ENCODE data around the gene XPC. TPM values are rescaled to one million over a fixed set of nuclear protein-coding genes. Genes with fewer than 3 reads are reported as not detected.

Gene XPC
- total RNA-seq, 3 donors from 2014 or later = 22.4 to 30.6 (median 26.9) TPM

DNA sequence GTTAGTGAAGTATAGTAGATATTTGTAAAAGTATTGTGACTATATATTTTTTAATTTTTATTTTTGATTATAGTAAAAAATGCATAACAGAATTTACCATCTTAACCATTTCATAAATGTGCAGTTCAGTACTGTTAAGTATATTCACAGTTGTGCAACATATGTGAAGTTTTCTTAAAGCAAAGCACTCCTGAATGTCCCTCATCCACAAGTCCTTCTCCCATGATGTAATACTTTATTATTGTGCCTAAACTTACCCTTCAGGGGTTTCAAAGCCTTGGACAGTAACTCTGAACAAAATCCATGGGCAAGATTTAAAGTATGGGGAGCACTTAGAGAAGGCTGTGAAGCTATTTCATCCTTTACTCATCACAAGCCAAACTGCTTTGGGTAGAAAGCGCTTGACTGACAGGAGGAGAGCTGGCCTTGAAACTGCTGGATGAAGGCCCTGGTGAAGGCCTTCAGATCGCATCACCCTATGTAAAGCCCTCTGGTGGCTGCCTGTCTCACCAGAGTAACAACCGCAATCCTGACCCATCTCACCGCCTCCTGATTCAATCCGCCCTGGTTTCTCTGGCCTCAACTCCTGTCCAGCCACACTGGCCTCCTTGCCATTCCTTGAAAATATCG is 28.3 kb upstream of the XPC start:
- intact Hi-C loops (cut with DNase I, micrococcal nuclease) = no loop called here
- no peaks in the 10 kb centered on the region for H3K9me3 ChIP-seq
- TF ChIP-seq, protein P1, sequence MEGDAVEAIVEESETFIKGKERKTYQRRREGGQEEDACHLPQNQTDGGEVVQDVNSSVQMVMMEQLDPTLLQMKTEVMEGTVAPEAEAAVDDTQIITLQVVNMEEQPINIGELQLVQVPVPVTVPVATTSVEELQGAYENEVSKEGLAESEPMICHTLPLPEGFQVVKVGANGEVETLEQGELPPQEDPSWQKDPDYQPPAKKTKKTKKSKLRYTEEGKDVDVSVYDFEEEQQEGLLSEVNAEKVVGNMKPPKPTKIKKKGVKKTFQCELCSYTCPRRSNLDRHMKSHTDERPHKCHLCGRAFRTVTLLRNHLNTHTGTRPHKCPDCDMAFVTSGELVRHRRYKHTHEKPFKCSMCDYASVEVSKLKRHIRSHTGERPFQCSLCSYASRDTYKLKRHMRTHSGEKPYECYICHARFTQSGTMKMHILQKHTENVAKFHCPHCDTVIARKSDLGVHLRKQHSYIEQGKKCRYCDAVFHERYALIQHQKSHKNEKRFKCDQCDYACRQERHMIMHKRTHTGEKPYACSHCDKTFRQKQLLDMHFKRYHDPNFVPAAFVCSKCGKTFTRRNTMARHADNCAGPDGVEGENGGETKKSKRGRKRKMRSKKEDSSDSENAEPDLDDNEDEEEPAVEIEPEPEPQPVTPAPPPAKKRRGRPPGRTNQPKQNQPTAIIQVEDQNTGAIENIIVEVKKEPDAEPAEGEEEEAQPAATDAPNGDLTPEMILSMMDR (IDR thresholded peaks at IDR 0.05) = no peak
- H3K4me1 ChIP-seq (ENCODE audit: low read depth) = peaks cover 19% of the 10 kb centered on the region
- no peak overlapping the region for H3K4me3 ChIP-seq
- no peak for ATAC-seq
- H3K36me3 ChIP-seq (ENCODE audit: low read depth) = no peaks in the 10 kb centered on the region
- no peak for DNase-seq

DNA sequence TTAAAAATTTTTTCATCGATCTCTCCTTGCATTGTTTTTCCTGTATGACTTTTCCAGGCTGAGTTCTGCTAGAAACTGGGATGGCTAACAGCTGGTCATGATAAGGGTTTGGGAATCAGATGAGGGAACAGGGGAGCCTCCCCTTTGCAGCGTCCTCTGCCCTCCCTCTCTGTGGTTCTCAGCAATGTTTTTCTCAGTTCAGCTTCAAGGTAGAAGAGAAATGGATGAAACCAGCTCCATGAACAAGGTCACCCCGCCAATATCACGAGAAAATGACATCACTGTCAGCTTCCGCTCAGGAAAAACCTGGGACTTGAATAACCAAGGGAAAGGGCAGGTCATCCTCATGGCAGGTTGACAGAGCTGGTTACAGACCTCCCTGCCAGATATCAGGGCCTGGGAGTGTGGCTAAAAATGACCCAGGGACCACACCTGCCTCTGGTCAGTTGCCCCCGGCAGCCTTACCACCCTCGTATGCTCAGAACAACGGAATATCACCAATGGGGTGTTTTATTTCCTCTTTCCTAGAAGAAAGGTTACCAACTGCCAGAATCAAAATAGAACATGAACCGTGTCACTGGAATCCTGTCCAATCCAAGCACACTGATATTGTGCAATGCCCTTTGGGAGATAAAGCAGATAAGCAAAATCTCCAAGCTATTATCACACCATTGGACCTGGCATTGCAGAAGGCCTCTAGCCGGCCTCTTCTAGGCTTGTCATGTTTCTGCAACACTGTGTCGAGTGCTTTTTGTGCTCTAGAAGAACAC is 26.3 kb upstream of the XPC start:
- Histone ChIP-seq H3K36me3 (ENCODE audit: low read depth) (no peaks in the 10 kb centered on the region), H3K4me1 (ENCODE audit: low read depth) (peaks cover 14% of the 10 kb centered on the region), H3K9me3 (no peaks in the 10 kb centered on the region), H3K4me3 (no peak overlapping the region)
- peak in 1 of 3 donors; percentile 42 for DNase-seq
- intact Hi-C loops (cut with DNase I, micrococcal nuclease) = loop anchor here in 1 of 2 donors (5.0 kb wide), 1 partner anchor 268 kb away; no protein-coding TSS in a partner anchor
- TF ChIP-seq, protein P1 (IDR thresholded peaks at IDR 0.05) = no peak
- peak; percentile 74 for ATAC-seq

DNA sequence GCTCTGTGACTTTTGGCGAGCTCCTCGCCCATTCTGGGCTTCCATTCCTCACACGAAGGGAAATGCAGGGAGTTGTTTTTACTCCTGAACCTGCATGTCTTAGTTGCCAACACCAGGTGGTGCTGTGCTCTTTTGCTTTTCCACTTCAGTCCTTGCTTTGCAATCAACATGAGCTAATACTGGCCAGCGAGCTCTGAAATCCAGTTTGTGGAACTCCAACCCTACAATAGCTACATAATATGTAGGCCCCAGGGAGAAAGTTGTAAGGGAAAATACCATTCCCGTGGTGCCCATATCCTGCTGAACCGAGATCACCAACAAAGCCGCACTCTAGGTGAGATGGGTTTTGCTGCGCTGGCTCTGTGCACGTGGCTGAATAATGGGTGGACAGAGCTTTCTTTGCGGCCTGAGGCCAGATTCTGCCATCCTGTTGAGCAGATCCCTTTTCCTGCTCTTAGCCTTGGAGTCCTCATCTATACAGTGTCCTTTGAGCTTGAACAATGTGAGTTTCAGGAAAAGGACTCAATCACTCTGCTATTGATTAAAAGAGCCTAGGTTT is 25.2 kb upstream of the XPC start:
- peak; percentile 87 for ATAC-seq
- intact Hi-C loops (cut with DNase I, micrococcal nuclease) = loop anchor here (2.0 to 5.0 kb wide), 2 partner anchors 265 to 269 kb away; no protein-coding TSS in a partner anchor

DNA sequence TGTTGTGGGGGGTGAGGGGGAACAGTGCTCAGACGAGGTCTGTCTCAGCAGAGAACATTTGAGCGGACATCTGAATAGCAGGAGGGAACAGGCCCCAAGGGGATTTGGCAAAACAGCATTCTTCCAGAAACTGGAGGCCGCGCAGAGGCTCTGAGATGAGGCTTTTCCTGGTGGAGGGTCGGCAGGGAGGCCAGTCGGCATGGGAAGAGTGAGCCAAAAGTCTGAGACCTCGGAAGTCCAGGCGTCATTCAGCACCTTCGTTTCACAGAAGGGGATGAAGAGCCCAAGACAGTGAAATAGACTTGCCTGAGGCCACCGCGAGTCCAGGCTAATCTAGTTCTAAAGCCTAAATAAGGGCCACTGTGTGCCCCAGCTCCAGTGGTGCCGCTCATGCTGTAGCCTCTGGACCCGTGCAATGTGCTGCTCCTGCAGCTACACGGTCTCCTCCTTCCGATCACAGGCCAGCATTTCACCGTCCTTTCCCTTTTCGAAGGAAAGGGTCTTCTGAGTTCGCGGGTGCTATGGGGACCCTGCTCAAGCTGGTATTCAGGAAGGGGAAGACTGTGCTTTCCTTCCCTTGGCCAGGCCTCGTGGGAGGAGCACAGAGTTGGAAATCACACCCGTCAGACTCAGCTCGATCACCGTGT is 24.6 kb upstream of the XPC start:
- ATAC-seq (no peak), DNase-seq (no peak)
- Histone ChIP-seq H3K36me3 (ENCODE audit: low read depth) (peaks cover 3% of the 10 kb centered on the region), H3K9me3 (no peaks in the 10 kb centered on the region), H3K4me3 (no peak overlapping the region), H3K4me1 (ENCODE audit: low read depth) (peaks cover 8% of the 10 kb centered on the region)
- intact Hi-C loops (cut with DNase I, micrococcal nuclease) = loop anchor here (2.0 to 5.0 kb wide), 2 partner anchors 266 to 269 kb away; no protein-coding TSS in a partner anchor
- TF ChIP-seq, protein P1 (IDR thresholded peaks at IDR 0.05) = no peak

More for the DNA sequence above, 25.2 kb upstream of the XPC start:
- no peak overlapping the region for H3K4me3 ChIP-seq
- DNase-seq = peak in 2 of 3 donors; percentile 47 to 68
- TF ChIP-seq, protein P1 (IDR thresholded peaks at IDR 0.05) = peak; percentile 80
- no peaks in the 10 kb centered on the region for H3K9me3 ChIP-seq
- no peaks in the 10 kb centered on the region for H3K36me3 ChIP-seq (ENCODE audit: low read depth)
- H3K4me1 ChIP-seq (ENCODE audit: low read depth) = peaks cover 8% of the 10 kb centered on the region

DNA sequence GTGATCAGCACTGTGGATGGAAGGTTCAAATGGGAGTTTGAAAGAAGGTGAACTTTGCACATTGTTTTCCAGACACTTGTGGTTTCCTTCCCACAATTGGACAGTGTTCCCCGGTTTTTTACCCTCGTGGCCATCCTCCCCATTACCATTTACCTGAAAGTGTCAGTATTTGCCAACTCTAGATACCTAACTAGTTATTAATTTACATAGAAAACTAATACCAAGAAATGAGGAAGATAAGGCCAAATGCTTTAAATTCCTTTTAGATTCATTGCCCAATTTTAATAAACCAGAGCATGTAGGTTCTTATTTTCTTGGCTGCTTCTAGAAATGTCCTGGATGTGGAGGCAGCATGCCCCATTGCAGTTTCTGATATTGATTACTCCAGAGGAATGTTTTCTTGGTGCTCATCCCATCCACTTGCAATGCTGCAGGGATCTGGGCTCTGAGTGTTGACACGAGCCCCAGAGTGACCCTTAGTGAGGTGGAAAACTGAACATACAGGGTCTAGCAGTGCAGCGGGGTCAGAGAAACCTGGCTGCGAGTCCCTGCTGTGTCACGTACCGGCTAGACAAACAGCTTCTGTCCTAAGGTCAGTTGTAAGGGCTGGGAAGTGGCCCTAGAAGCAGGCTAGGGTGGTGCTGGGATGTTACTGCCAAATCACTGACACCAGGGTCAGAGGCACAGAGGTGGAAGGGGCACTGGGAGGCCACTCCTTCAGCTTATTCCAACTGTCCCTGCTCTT is 23.7 kb upstream of the XPC start:
- no peak overlapping the region for H3K4me3 ChIP-seq
- no peaks in the 10 kb centered on the region for H3K9me3 ChIP-seq
- intact Hi-C loops (cut with DNase I, micrococcal nuclease) = loop anchor here (2.0 to 5.0 kb wide), 2 partner anchors 267 to 270 kb away; no protein-coding TSS in a partner anchor
- peaks cover 8% of the 10 kb centered on the region for H3K4me1 ChIP-seq (ENCODE audit: low read depth)
- peak; percentile 23 for ATAC-seq
- DNase-seq = no peak
- peaks cover 3% of the 10 kb centered on the region for H3K36me3 ChIP-seq (ENCODE audit: low read depth)
- TF ChIP-seq, protein P1 (IDR thresholded peaks at IDR 0.05) = no peak

Data from mucosa of descending colon (tissue), 3 donors.